K562 (cell line): ENCODE measurements around the gene ASB4. TPM values are rescaled to one million over a fixed set of nuclear protein-coding genes. Genes with fewer than 3 reads are reported as not detected.

Source experiments
- ATAC-seq: fragments of 200-7000 bp; cut with Tn5 transposase; 3 replicates; pipeline ENCODE4 v1.9.1; 2020; ENCODE audit warnings: moderate library complexity
- BruUV-seq: library from RNA; stranded (reverse); fragments of 400-500 nt; replicated peaks from 2 replicates; lab custom pipeline; 2021; lab: Mats Ljungman, UMichigan
- CTCF ChIA-PET: fragments of 300-600 bp; formaldehyde crosslinking; extraction: SDS; loops from one replicate; lab custom pipeline; 2021; ENCODE audit warnings: low intra/inter-chr PET ratio; lab: Yijun Ruan, JAX
- POLR2A ChIA-PET: fragments of 300-600, 350-650 bp; sonication (Branson Sonifier 250); formaldehyde crosslinking; extraction: SDS; loops from one replicate; lab custom pipeline; 2021; ENCODE audit warnings: antibody characterized with exemption, inconsistent platforms; lab: Yijun Ruan, JAX
- DNase-seq, 4 experiments: peaks; one replicate each; pipeline versions ENCODE4 v3.0.0 to v3.0.0-alpha.2; 2011 to 2018; ENCODE audit warnings: low spot score in 3 of 4, mixed read lengths in 3 of 4; ENCODE audit errors: extremely low read depth in 1 of 4
- FAIRE-seq: peaks from 2 replicates; lab custom pipeline; 2011; peaks lifted over from hg19 to GRCh38; lab: Jason Lieb, UNC
- H2AFZ ChIP-seq: 2 replicates; pipeline ENCODE4 v1.6.0; 2011; ENCODE audit warnings: low read depth, low read length, control low read depth, inconsistent platforms
- H3K27ac ChIP-seq: fragments of 200-600 bp; 3 replicates; pipeline ENCODE4 v1.8.0; 2011; ENCODE audit warnings: low read depth, mild to moderate bottlenecking, control low read depth, inconsistent platforms, low read length, moderate library complexity, mixed read lengths; ENCODE audit errors: extremely low read depth
- H3K27me3 ChIP-seq, 2 experiments: fragments of 300-600 bp in 1 of 2; 2 replicates in 1 of 2; 3 replicates in 1 of 2; pipeline versions ENCODE4 v1.6.0 to v1.8.0; 2011; ENCODE audit warnings: inconsistent platforms in 2 of 2, low read length in 2 of 2, mild to moderate bottlenecking in 1 of 2, mixed read lengths in 1 of 2, moderate library complexity in 1 of 2; ENCODE audit not compliant: control insufficient read depth in 2 of 2, insufficient read depth in 2 of 2
- H3K36me3 ChIP-seq: fragments of 300-600 bp; 3 replicates; pipeline ENCODE4 v1.8.0; 2011; ENCODE audit warnings: mild to moderate bottlenecking, low read length, inconsistent platforms; ENCODE audit not compliant: control insufficient read depth, insufficient read depth
- H3K4me1 ChIP-seq, 2 experiments: fragments of 200-600 bp in 1 of 2; replicated peaks in 1 of 2; 2 replicates in 1 of 2; 3 replicates in 1 of 2; pipeline versions ENCODE4 v1.5.1 to v1.8.0; 2011; ENCODE audit warnings: inconsistent platforms in 2 of 2, low read length in 2 of 2, mild to moderate bottlenecking in 1 of 2, mixed read lengths in 1 of 2, moderate library complexity in 1 of 2; ENCODE audit not compliant: control insufficient read depth in 2 of 2, insufficient read depth in 2 of 2
- H3K4me2 ChIP-seq: 2 replicates; pipeline ENCODE4 v1.6.1; 2011; ENCODE audit warnings: low read length, control low read depth, inconsistent platforms, mixed read lengths; ENCODE audit not compliant: insufficient read depth
- H3K4me3 ChIP-seq: fragments of 200-600 bp; sonication (generic), shearing (Covaris generic); 2 replicates; pipeline ENCODE4 v1.5.1; 2016; ENCODE audit warnings: control low read depth, inconsistent platforms
- H3K79me2 ChIP-seq: fragments of 200-600 bp; 3 replicates; pipeline ENCODE4 v1.8.0; 2011; ENCODE audit warnings: low read length, inconsistent platforms; ENCODE audit not compliant: control insufficient read depth, insufficient read depth
- H3K9ac ChIP-seq, 2 experiments: 2 replicates each; pipeline versions ENCODE4 v1.6.0 to v1.6.1; 2011; ENCODE audit warnings: low read depth in 2 of 2, low read length in 2 of 2, control low read depth in 1 of 2, inconsistent platforms in 1 of 2, mild to moderate bottlenecking in 1 of 2, mixed read lengths in 1 of 2; ENCODE audit not compliant: insufficient read depth in 1 of 2
- H3K9me1 ChIP-seq: one replicate; pipeline ENCODE4 v1.6.0; 2011; ENCODE audit warnings: inconsistent platforms, mild to moderate bottlenecking, low read length, moderate library complexity; ENCODE audit not compliant: control insufficient read depth, insufficient read depth
- H3K9me3 ChIP-seq: replicated peaks from 2 replicates; pipeline ENCODE4 v1.5.1; 2011; ENCODE audit warnings: low read depth, low read length, inconsistent platforms; ENCODE audit not compliant: control insufficient read depth, insufficient read depth
- H4K20me1 ChIP-seq: replicated peaks from 2 replicates; pipeline ENCODE4 v1.6.1; 2011; ENCODE audit warnings: low read length, inconsistent platforms, mixed read lengths; ENCODE audit not compliant: control insufficient read depth, insufficient read depth
- BRF1 ChIP-seq: IDR thresholded peaks from 3 replicates; pipeline ENCODE4 v1.6.1; 2011; ENCODE audit warnings: borderline replicate concordance, mild to moderate bottlenecking; ENCODE audit not compliant: insufficient read length; ENCODE audit errors: extremely low read depth
- GABPB1 ChIP-seq: sonication (generic); formaldehyde crosslinking; IDR thresholded peaks from 2 replicates; pipeline ENCODE4 v1.8.0; 2022; ENCODE audit warnings: mild to moderate bottlenecking, missing genetic modification reagents
- HEY1 ChIP-seq: fragments of 250-450 bp; sonication (Bioruptor Pico); IDR thresholded peaks from 2 replicates; pipeline ENCODE4 v1.5.0; 2020; ENCODE audit warnings: mild to moderate bottlenecking, moderate library complexity, borderline replicate concordance
- RCOR1 ChIP-seq, 2 experiments: IDR thresholded peaks; 2 replicates each; pipeline ENCODE4 v1.6.1; 2012; ENCODE audit warnings: low read depth in 2 of 2, low read length in 2 of 2, borderline replicate concordance in 1 of 2, improper control_type of control experiment in 1 of 2
- WGBS: fragments of 100-300 bp; shearing (Covaris generic); methylation state at CpG from one replicate; pipeline ENCODE4 v1.1.6; 2016; ENCODE audit warnings: low coverage, mixed read lengths; ENCODE audit not compliant: insufficient coverage; ENCODE audit errors: missing lambda C conversion rate; 5-methylcytosine and 5-hydroxymethylcytosine counted together
- in situ Hi-C: fragments of 300-500 bp; cut with MboI; formaldehyde crosslinking; loops from 4 replicates; pipeline ENCODE4 v1.15.0; 2018; ENCODE audit warnings: inconsistent platforms, mixed read lengths
- intact Hi-C: fragments of 100-400 bp; cut with micrococcal nuclease; formaldehyde crosslinking; loops from 2 replicates; pipeline ENCODE4 v1.14.2; 2022
- polyA plus RNA-seq, 8 experiments: library from polyadenylated mRNA; depleted of rRNA in 4 of 8; stranded (reverse) in 5 of 8; unstranded in 3 of 8; fragments of >200 nt; fragmentation: Nextera tagmentation in 2 of 8; fragmentation: Illumina TruSeq in 1 of 8; extraction: Ambion mirVana in 2 of 8; extraction: Trizol in 1 of 8; gene quantifications; 2 replicates each; pipeline versions ENCODE4 v1.2.1 to v1.2.3, GENCODE V29; 2011 to 2014; ENCODE audit warnings: inconsistent platforms in 1 of 8, missing spikeins in 1 of 8
- total RNA-seq, 7 experiments: library from RNA; depleted of rRNA in 6 of 7; stranded (reverse); fragments of >200 nt in 6 of 7; fragmentation: Illumina TruSeq in 2 of 7; extraction: Trizol in 2 of 7; gene quantifications; 2 replicates each; pipeline versions ENCODE4 v1.2.1 to v1.2.3, GENCODE V29; 2011 to 2021; ENCODE audit warnings: low replicate concordance in 1 of 7
- TF ChIP-seq, protein P1 (sequence below): fragments of 250-450 bp; sonication (Bioruptor Pico); IDR thresholded peaks from 2 replicates; pipeline ENCODE4 v1.8.0; 2021; ENCODE audit warnings: moderate library complexity, mild to moderate bottlenecking, inconsistent platforms

The ASB4 gene
- total and polyA plus RNA-seq, 9 of the 15 experiments (the other 6 are each of a cell fraction or from before 2014, with no cell fraction given): 0.03 to 0.07 TPM; not detected in 7

- TF ChIP-seq RCOR1 (IDR thresholded peaks at IDR 0.05; ENCODE audit: borderline replicate concordance in 1 of 2, low read depth in 2 of 2, low read length in 2 of 2) (no peak), GABPB1 (CRISPR knock-in tag) (no peak), HEY1 (CRISPR knock-in tag) (no peak), BRF1 (no peak)
- TF ChIP-seq, protein P1, sequence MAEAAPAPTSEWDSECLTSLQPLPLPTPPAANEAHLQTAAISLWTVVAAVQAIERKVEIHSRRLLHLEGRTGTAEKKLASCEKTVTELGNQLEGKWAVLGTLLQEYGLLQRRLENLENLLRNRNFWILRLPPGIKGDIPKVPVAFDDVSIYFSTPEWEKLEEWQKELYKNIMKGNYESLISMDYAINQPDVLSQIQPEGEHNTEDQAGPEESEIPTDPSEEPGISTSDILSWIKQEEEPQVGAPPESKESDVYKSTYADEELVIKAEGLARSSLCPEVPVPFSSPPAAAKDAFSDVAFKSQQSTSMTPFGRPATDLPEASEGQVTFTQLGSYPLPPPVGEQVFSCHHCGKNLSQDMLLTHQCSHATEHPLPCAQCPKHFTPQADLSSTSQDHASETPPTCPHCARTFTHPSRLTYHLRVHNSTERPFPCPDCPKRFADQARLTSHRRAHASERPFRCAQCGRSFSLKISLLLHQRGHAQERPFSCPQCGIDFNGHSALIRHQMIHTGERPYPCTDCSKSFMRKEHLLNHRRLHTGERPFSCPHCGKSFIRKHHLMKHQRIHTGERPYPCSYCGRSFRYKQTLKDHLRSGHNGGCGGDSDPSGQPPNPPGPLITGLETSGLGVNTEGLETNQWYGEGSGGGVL (CRISPR knock-in tag): no peak
- no peak overlapping the region for H2AFZ ChIP-seq
- H3K9me3 ChIP-seq: no peaks in the 10 kb centered on the region
- no peaks in the 10 kb centered on the region for H4K20me1 ChIP-seq
- ATAC-seq (no peak), FAIRE-seq (no peak), DNase-seq (no peak)
- CTCF ChIA-PET: no interaction called here
- BruUV-seq: no TSS peak
- peaks cover 0 to 4% of the 10 kb centered on the region in 2 experiments; a peak in 1 of 5 replicates for H3K4me1 ChIP-seq
- H3K27me3 ChIP-seq: peaks cover 0 to 5% of the 10 kb centered on the region in 2 experiments; a peak in 1 of 5 replicates
- no peak overlapping the region for H3K27ac ChIP-seq
- POLR2A ChIA-PET: no interaction called here
- intact Hi-C loops (no loop called here), in situ Hi-C loops (no loop called here)
- no peaks in the 10 kb centered on the region for H3K9me1 ChIP-seq
- WGBS: 0% methylated on average over 3 of the region's 3 CpGs
- H3K9ac ChIP-seq: no peak overlapping the region
- no peak overlapping the region for H3K4me2 ChIP-seq
- no peaks in the 10 kb centered on the region for H3K79me2 ChIP-seq
- H3K4me3 ChIP-seq: no peak overlapping the region
- H3K36me3 ChIP-seq: no peaks in the 10 kb centered on the region
Observed at GRCh38 chr7:95531605-95532219, 46.0 kb downstream of the ASB4 start.
